ENCODE measurements around the gene GKAP1.
"Not testable (repeated sequence)": the region's sequence is repeated elsewhere in the genome, so short reads cannot be mapped to it uniquely, and the experiment has no call there.

GKAP1 gene

DNA sequence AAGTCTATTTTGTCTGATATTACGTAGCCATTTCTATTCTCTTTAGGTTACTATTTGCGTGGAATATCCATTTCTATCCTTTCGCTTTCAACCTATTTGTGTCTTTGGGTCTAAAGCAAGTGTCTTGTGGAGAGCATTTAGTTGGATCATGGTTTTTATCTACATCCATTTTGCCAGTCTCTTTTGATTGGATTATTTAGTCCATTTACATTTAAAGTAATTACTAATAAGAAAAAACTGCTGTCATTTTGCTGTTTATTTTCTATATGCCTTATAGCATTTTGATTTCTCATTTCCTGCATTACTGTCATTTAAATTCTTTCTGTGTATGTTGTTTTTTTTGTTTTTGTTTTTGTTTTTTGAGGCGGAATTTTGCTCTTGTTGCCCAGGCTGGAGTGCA lies 83.8 kb downstream of the GKAP1 start:
- no peak overlapping the region for H3K4me2 ChIP-seq (ENCODE audit: low read length)
- H3K4me1 ChIP-seq: no peaks in the 10 kb centered on the region
- H3K9me3 ChIP-seq (ENCODE audit: control insufficient read depth, low read length): peaks cover 2% of the 10 kb centered on the region
- no peaks in the 10 kb centered on the region for H3K36me3 ChIP-seq (ENCODE audit: control insufficient read depth, insufficient read depth, low read length)
- no peaks in the 10 kb centered on the region for H3K27me3 ChIP-seq (ENCODE audit: control insufficient read depth, insufficient read depth, low read length)
- H3K27ac ChIP-seq: no peak overlapping the region
- TF ChIP-seq, protein P1, sequence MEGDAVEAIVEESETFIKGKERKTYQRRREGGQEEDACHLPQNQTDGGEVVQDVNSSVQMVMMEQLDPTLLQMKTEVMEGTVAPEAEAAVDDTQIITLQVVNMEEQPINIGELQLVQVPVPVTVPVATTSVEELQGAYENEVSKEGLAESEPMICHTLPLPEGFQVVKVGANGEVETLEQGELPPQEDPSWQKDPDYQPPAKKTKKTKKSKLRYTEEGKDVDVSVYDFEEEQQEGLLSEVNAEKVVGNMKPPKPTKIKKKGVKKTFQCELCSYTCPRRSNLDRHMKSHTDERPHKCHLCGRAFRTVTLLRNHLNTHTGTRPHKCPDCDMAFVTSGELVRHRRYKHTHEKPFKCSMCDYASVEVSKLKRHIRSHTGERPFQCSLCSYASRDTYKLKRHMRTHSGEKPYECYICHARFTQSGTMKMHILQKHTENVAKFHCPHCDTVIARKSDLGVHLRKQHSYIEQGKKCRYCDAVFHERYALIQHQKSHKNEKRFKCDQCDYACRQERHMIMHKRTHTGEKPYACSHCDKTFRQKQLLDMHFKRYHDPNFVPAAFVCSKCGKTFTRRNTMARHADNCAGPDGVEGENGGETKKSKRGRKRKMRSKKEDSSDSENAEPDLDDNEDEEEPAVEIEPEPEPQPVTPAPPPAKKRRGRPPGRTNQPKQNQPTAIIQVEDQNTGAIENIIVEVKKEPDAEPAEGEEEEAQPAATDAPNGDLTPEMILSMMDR (IDR thresholded peaks at IDR 0.05): no peak
- H2AFZ ChIP-seq: no peak overlapping the region
- no peak overlapping the region for H3K9ac ChIP-seq
- no peak overlapping the region for H3K4me3 ChIP-seq (ENCODE audit: low read depth, low read length)
- H3K79me2 ChIP-seq: no peaks in the 10 kb centered on the region

GRCh38 chr9:83728591-83729368 lies 88.8 kb downstream of the GKAP1 start:
- not testable (repeated sequence) for H3K36me3 ChIP-seq (ENCODE audit: control insufficient read depth, insufficient read depth, low read length); H3K79me2 ChIP-seq; H3K4me3 ChIP-seq (ENCODE audit: low read depth, low read length); H3K9me3 ChIP-seq (ENCODE audit: control insufficient read depth, low read length); H3K27ac ChIP-seq; H3K9ac ChIP-seq; H3K4me1 ChIP-seq; H3K27me3 ChIP-seq (ENCODE audit: control insufficient read depth, insufficient read depth, low read length); H2AFZ ChIP-seq; H3K4me2 ChIP-seq (ENCODE audit: low read length)

GRCh38 chr9:83724436-83724835 lies 93.1 kb downstream of the GKAP1 start:
- Histone ChIP-seq H3K36me3 (ENCODE audit: control insufficient read depth, insufficient read depth, low read length) (no peaks in the 10 kb centered on the region), H3K27me3 (ENCODE audit: control insufficient read depth, insufficient read depth, low read length) (no peaks in the 10 kb centered on the region), H3K4me2 (ENCODE audit: low read length) (no peak overlapping the region), H3K9me3 (ENCODE audit: control insufficient read depth, low read length) (no peaks in the 10 kb centered on the region), H3K27ac (no peak overlapping the region), H3K79me2 (no peaks in the 10 kb centered on the region), H3K4me3 (ENCODE audit: low read depth, low read length) (no peak overlapping the region), H3K4me1 (no peaks in the 10 kb centered on the region), H3K9ac (no peak overlapping the region), H2AFZ (no peak overlapping the region)
- TF ChIP-seq, protein P1 (IDR thresholded peaks at IDR 0.05): no peak

DNA sequence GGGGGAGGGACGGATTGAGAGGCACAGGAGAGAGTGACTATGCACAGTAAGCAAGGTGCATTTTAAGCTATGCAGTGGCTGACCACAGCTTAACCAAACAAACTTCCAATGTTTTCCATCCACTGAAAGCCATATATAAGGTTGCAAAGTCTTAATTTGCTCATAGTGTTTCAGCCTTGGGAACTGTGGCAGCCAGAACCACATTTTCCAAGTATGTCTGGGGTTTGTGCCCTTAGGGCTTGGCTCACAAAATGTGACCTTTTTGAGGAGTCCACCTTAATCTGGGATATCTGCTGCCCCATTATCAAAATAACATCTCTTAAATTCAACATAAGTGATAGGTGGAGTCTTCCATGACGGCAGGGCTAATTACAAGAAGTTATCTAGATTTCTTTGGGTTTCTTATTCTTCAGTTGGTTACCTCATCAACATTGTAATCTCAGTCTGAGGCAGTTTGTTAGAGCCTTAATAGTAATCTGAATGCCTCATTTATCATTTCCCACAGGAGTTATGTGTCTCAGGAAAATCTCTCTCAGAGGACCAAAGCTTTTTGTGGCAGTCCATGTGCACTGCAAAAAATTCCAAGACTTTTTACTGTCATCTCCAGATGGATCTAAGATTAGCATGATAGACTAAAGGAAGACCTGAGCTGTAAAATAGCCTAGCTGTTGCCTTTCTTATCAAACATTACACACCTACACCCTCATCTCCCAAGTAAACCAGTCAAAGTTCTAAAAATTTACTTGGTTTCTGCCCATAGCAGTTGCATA lies 94.7 kb downstream of the GKAP1 start:
- H3K27me3 ChIP-seq (ENCODE audit: control insufficient read depth, insufficient read depth, low read length): no peaks in the 10 kb centered on the region

GRCh38 chr9:83721509-83721908 lies 96.1 kb downstream of the GKAP1 start:
- H3K9me3 ChIP-seq (ENCODE audit: control insufficient read depth, low read length): no peaks in the 10 kb centered on the region
- no peak overlapping the region for H3K9ac ChIP-seq
- TF ChIP-seq, protein P1 (IDR thresholded peaks at IDR 0.05): no peak
- no peak overlapping the region for H2AFZ ChIP-seq
- no peaks in the 10 kb centered on the region for H3K79me2 ChIP-seq
- no peak overlapping the region for H3K4me3 ChIP-seq (ENCODE audit: low read depth, low read length)
- no peaks in the 10 kb centered on the region for H3K4me1 ChIP-seq
- H3K36me3 ChIP-seq (ENCODE audit: control insufficient read depth, insufficient read depth, low read length): no peaks in the 10 kb centered on the region
- H3K27ac ChIP-seq: no peak overlapping the region
- no peaks in the 10 kb centered on the region for H3K27me3 ChIP-seq (ENCODE audit: control insufficient read depth, insufficient read depth, low read length)
- H3K4me2 ChIP-seq (ENCODE audit: low read length): no peak overlapping the region

More for the DNA sequence above, 94.7 kb downstream of the GKAP1 start:
- Histone ChIP-seq H3K79me2 (no peaks in the 10 kb centered on the region), H3K9me3 (ENCODE audit: control insufficient read depth, low read length) (no peaks in the 10 kb centered on the region), H3K4me1 (no peaks in the 10 kb centered on the region), H2AFZ (no peak overlapping the region), H3K4me2 (ENCODE audit: low read length) (no peak overlapping the region), H3K27ac (no peak overlapping the region), H3K36me3 (ENCODE audit: control insufficient read depth, insufficient read depth, low read length) (no peaks in the 10 kb centered on the region), H3K9ac (no peak overlapping the region), H3K4me3 (ENCODE audit: low read depth, low read length) (no peak overlapping the region)
- TF ChIP-seq, protein P1 (IDR thresholded peaks at IDR 0.05): no peak

Measured in parathyroid adenoma (tissue), 2 donors.